Astrocyte (in vitro differentiated cells and primary cell): ENCODE measurements around the gene OSBPL5. TPM values are rescaled to one million over a fixed set of nuclear protein-coding genes. Genes with fewer than 3 reads are reported as not detected.

Source experiments
- DNase-seq: peaks from one replicate; pipeline ENCODE4 v3.0.0-alpha.2; 2010; ENCODE audit warnings: low read depth
- FAIRE-seq: peaks from 2 replicates; lab custom pipeline; 2011; peaks lifted over from hg19 to GRCh38; lab: Jason Lieb, UNC
- H2AFZ ChIP-seq: 2 replicates; pipeline ENCODE4 v1.6.0; 2012; ENCODE audit warnings: low read depth, low read length, inconsistent platforms
- H3K27ac ChIP-seq: 2 replicates; pipeline ENCODE4 v1.5.1; 2011; ENCODE audit warnings: low read depth, low read length, inconsistent platforms
- H3K27me3 ChIP-seq: 2 replicates; pipeline ENCODE4 v1.6.0; 2011; ENCODE audit warnings: low read length, inconsistent platforms; ENCODE audit not compliant: insufficient read depth
- H3K36me3 ChIP-seq: 2 replicates; pipeline ENCODE4 v1.5.1; 2011; ENCODE audit warnings: low read length, inconsistent platforms; ENCODE audit not compliant: insufficient read depth
- H3K4me1 ChIP-seq: 2 replicates; pipeline ENCODE4 v1.5.1; 2011; ENCODE audit warnings: low read length, inconsistent platforms; ENCODE audit not compliant: insufficient read depth
- H3K4me2 ChIP-seq: 2 replicates; pipeline ENCODE4 v1.6.0; 2012; ENCODE audit warnings: low read length, inconsistent platforms
- H3K4me3 ChIP-seq: 2 replicates; pipeline ENCODE4 v1.5.1; 2011; ENCODE audit warnings: low read depth, mild to moderate bottlenecking, low read length, inconsistent platforms; ENCODE audit not compliant: insufficient read depth
- H3K79me2 ChIP-seq: 2 replicates; pipeline ENCODE4 v1.6.0; 2012; ENCODE audit warnings: mild to moderate bottlenecking, low read length, inconsistent platforms; ENCODE audit not compliant: insufficient read depth
- H3K9ac ChIP-seq: 2 replicates; pipeline ENCODE4 v1.6.0; 2012; ENCODE audit warnings: mild to moderate bottlenecking, low read length, inconsistent platforms
- H3K9me3 ChIP-seq: 2 replicates; pipeline ENCODE4 v1.5.1; 2012; ENCODE audit warnings: low read depth, mild to moderate bottlenecking, low read length, inconsistent platforms; ENCODE audit not compliant: insufficient read depth
- H4K20me1 ChIP-seq: 2 replicates; pipeline ENCODE4 v1.6.0; 2012; ENCODE audit warnings: low read length, inconsistent platforms; ENCODE audit not compliant: insufficient read depth
- H3K27ac Mint-ChIP-seq: one replicate; pipeline ENCODE4 v1.8.0; 2021; ENCODE audit warnings: mild to moderate bottlenecking, mixed read lengths; ENCODE audit not compliant: unreplicated experiment
- H3K27me3 Mint-ChIP-seq: one replicate; pipeline ENCODE4 v1.8.0; 2021; ENCODE audit warnings: low read depth, mixed read lengths; ENCODE audit not compliant: unreplicated experiment
- H3K36me3 Mint-ChIP-seq: one replicate; pipeline ENCODE4 v1.8.0; 2021; ENCODE audit warnings: low read depth, mixed read lengths; ENCODE audit not compliant: unreplicated experiment
- H3K4me1 Mint-ChIP-seq: one replicate; pipeline ENCODE4 v1.8.0; 2021; ENCODE audit warnings: low read depth, mixed read lengths; ENCODE audit not compliant: unreplicated experiment
- H3K4me3 Mint-ChIP-seq: one replicate; pipeline ENCODE4 v1.8.0; 2021; ENCODE audit warnings: mild to moderate bottlenecking, moderate library complexity, mixed read lengths; ENCODE audit not compliant: unreplicated experiment
- H3K9me3 Mint-ChIP-seq: one replicate; pipeline ENCODE4 v1.8.0; 2021; ENCODE audit warnings: mild to moderate bottlenecking, mixed read lengths; ENCODE audit not compliant: unreplicated experiment
- CTCF ChIP-seq: IDR thresholded peaks from 2 replicates; pipeline ENCODE4 v1.5.1; 2011; ENCODE audit warnings: low read depth, mild to moderate bottlenecking, inconsistent platforms, low read length, moderate library complexity; ENCODE audit not compliant: insufficient read depth
- EZH2 ChIP-seq: IDR thresholded peaks from 2 replicates; pipeline ENCODE4 v1.6.1; 2012; ENCODE audit warnings: mild to moderate bottlenecking, low read length, inconsistent platforms; ENCODE audit not compliant: insufficient read depth
- total RNA-seq: library from RNA; stranded (reverse); gene quantifications from 2 replicates; pipeline ENCODE4 v1.2.1, GENCODE V29; 2021

The OSBPL5 gene
- total RNA-seq, 1 donor from 2014 or later, result 29.0 TPM

DNA sequence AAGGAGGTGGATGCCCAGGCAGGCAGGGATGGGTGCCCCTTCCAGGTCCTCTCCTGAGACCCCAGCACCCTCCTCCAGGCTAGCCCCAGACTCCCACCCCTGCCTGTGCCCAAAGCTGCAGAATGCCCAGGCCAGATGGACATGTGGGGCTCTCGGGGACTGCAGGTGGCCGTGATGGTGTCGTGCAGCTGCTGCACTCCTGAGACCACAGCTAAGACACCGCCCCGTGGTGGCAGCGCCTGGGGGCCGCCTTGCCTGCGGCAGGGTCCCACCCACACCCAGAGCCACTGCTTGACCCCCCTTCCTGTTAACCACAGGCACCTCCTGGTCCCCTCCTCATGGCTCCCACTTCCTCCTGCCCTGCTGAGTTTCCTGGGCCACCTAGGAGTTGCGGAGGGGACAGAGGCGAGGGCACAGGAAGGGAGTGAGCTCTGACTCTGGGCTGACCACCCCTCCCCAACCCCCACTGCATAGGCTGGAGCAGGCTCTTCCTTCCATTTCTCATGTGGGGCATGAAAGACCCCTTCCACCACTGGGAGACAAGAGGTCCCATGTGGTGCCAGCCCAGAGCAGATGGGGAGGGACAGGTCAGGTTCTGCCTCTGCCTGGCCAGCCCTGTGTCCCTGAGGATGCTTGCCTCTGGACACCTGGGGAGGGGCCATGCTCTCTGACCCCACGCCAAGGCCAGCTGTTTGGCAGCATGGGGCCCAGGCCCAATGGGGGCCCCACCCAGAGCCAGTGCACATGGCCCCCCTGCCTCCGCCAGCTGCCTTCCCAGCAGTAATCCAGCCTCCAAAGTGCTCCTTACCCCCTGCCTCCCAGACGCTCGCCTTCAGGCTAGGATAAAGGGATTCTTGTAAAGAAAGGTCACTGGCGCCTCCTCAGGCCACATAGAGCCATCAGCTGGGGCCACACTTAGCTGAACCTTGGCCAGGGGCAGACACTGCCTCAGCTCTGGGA is 29.3 kb downstream of the OSBPL5 start:
- Histone ChIP-seq H3K79me2 (peaks cover 8% of the 10 kb centered on the region), H3K9ac (no peak overlapping the region), H2AFZ (no peak overlapping the region), H3K27ac (no peak overlapping the region), H3K9me3 (no peaks in the 10 kb centered on the region), H3K27me3 (no peaks in the 10 kb centered on the region), H3K4me1 (no peaks in the 10 kb centered on the region), H4K20me1 (peaks cover 96% of the 10 kb centered on the region), H3K36me3 (no peaks in the 10 kb centered on the region), H3K4me3 (no peak overlapping the region), H3K4me2 (no peak overlapping the region)
- Mint-ChIP-seq H3K27me3 (no peaks in the 10 kb centered on the region), H3K36me3 (peaks cover 2% of the 10 kb centered on the region), H3K27ac (no peak overlapping the region), H3K4me1 (no peaks in the 10 kb centered on the region), H3K4me3 (no peak overlapping the region), H3K9me3 (no peaks in the 10 kb centered on the region)
- no peak for FAIRE-seq
- no peak for DNase-seq
- TF ChIP-seq CTCF (no peak), EZH2 (no peak)

GRCh38 chr11:3134651-3135480 is 30.2 kb downstream of the OSBPL5 start:
- H3K4me3 Mint-ChIP-seq, result no peak overlapping the region
- no peak for DNase-seq

More at GRCh38 chr11:3134651-3135480, 30.2 kb downstream of the OSBPL5 start:
- Histone ChIP-seq H3K4me1 (no peaks in the 10 kb centered on the region), H4K20me1 (peaks cover 93% of the 10 kb centered on the region), H3K27ac (no peak overlapping the region), H3K9ac (no peak overlapping the region), H3K4me2 (no peak overlapping the region), H3K79me2 (peaks cover 8% of the 10 kb centered on the region), H2AFZ (no peak overlapping the region), H3K9me3 (no peaks in the 10 kb centered on the region), H3K4me3 (no peak overlapping the region), H3K27me3 (no peaks in the 10 kb centered on the region), H3K36me3 (no peaks in the 10 kb centered on the region)
- Mint-ChIP-seq H3K9me3 (no peaks in the 10 kb centered on the region), H3K36me3 (peaks cover 2% of the 10 kb centered on the region), H3K4me1 (no peaks in the 10 kb centered on the region), H3K27ac (no peak overlapping the region), H3K27me3 (no peaks in the 10 kb centered on the region)
- TF ChIP-seq CTCF (no peak), EZH2 (no peak)
- FAIRE-seq, result no peak
